ENCODE results near the gene PDE6C.

DNA sequence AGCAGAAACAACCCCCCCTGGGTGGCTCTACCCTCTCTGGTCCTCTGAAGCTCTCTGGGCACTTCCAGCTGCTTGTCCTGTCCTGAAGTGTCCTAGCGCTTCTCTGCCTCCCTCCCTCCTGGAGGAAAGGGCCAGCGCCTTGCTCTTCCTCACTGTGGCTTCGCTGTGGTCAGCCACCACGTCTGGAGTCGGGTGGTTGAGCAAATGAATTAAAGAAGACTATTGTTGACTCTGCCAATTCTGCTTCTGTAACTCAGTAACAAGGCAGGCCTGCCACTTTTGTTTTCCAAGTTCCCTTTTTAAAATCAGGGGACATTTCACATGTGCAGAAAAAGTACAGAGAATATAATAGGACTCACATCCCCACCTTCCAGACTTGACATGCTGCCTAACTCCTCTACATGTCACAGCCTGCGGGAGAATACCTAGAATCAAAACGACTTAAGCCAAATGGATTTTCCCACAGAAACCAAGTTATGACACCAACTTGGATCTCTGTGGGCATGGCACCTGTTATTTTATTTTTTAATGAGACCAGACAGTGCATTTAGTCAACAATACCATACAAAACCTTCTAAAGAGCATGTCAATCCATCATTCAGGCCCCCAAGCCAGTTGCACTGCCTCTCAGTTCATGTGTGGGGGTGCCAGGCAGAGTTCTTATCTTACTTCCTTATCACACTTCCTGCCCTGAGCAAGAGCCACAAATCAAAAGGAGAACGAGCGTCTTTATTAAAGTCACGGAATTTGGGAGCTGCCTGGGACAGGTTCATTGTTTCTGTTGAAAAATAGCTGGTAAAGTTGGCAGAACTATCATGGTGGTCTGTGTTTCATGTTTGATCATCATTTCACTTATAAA is 39.1 kb upstream of the PDE6C start:
- no peak for TF ChIP-seq CTCF (conservative IDR thresholded peaks at IDR 0.05 in 1 of 2, IDR thresholded peaks at IDR 0.05 in 1 of 2; ENCODE audit: low read depth in 1 of 2, low read length in 2 of 2)
- TF ChIP-seq EZH2 (IDR thresholded peaks at IDR 0.05; ENCODE audit: low read length, missing control alignments): no peak
